Activated T-helper 2 cell treated with anti-CD3 and anti-CD28 coated beads, Interferon-gamma antibody, Interleukin-2, Interleukin-4, amounts not matched to agents 10 μg/mL and 5 μg/mL and 100 μg/mL, durations not matched to agents 14 hours and 24 hours and 36 hours (primary cell): ENCODE data around the gene ZCWPW1. TPM values are rescaled to one million over a fixed set of nuclear protein-coding genes. Genes with fewer than 3 reads are reported as not detected.
A peak's percentile ranks its signal among the peaks of the same experiment; 100 is the strongest.
"Not testable (repeated sequence)": the region's sequence is repeated elsewhere in the genome, so short reads cannot be mapped to it uniquely, and the experiment has no call there.

Experiments used
- DNase-seq: peaks from one replicate; pipeline ENCODE4 v3.0.0; 2021; ENCODE audit warnings: low spot score
- H3K27ac Mint-ChIP-seq: one replicate; pipeline ENCODE4 v1.8.0; 2021; ENCODE audit warnings: mixed read lengths
- H3K27me3 Mint-ChIP-seq: one replicate; pipeline ENCODE4 v1.8.0; 2021; ENCODE audit warnings: low read depth, mixed read lengths
- H3K36me3 Mint-ChIP-seq: one replicate; pipeline ENCODE4 v1.8.0; 2021; ENCODE audit warnings: low read depth, mixed read lengths
- H3K4me1 Mint-ChIP-seq: one replicate; pipeline ENCODE4 v1.8.0; 2021; ENCODE audit warnings: low read depth, mixed read lengths
- H3K4me3 Mint-ChIP-seq: one replicate; pipeline ENCODE4 v1.8.0; 2021; ENCODE audit warnings: low read depth, mild to moderate bottlenecking, moderate library complexity, mixed read lengths
- H3K9me3 Mint-ChIP-seq: one replicate; pipeline ENCODE4 v1.8.0; 2021; ENCODE audit warnings: mixed read lengths
- intact Hi-C: fragments of 100-400 bp; cut with micrococcal nuclease; formaldehyde crosslinking; loops from one replicate; pipeline ENCODE4 v1.15.1; 2023
- total RNA-seq: library from RNA; stranded (reverse); gene quantifications from 2 replicates; pipeline ENCODE4 v1.2.3, GENCODE V29; 2022

Gene ZCWPW1
- total RNA-seq, 1 donor from 2014 or later: 1.1 TPM

- DNase-seq: no peak
- H3K4me1 Mint-ChIP-seq: peaks cover 4% of the 10 kb centered on the region
- H3K9me3 Mint-ChIP-seq: no peaks in the 10 kb centered on the region
- no peaks in the 10 kb centered on the region for H3K27me3 Mint-ChIP-seq
- H3K4me3 Mint-ChIP-seq: no peak overlapping the region
- no peak overlapping the region for H3K27ac Mint-ChIP-seq
- intact Hi-C loops: no loop called here
- peaks cover 62% of the 10 kb centered on the region for H3K36me3 Mint-ChIP-seq
Observed at GRCh38 chr7:100357131-100357561, 71.4 kb downstream of the ZCWPW1 start.

GRCh38 chr7:100356416-100357068, 72.0 kb downstream of the ZCWPW1 start:
- no peaks in the 10 kb centered on the region for H3K9me3 Mint-ChIP-seq
- peaks cover 58% of the 10 kb centered on the region for H3K36me3 Mint-ChIP-seq
- no peak overlapping the region for H3K4me3 Mint-ChIP-seq
- H3K4me1 Mint-ChIP-seq: peaks cover 5% of the 10 kb centered on the region
- H3K27me3 Mint-ChIP-seq: no peaks in the 10 kb centered on the region
- DNase-seq: no peak
- intact Hi-C loops: no loop called here
- H3K27ac Mint-ChIP-seq: no peak overlapping the region

GRCh38 chr7:100353685-100354330, 74.7 kb downstream of the ZCWPW1 start:
- Mint-ChIP-seq H3K36me3 (peaks cover 60% of the 10 kb centered on the region), H3K27ac (peak overlapping the region; percentile 52), H3K4me3 (no peak overlapping the region), H3K4me1 (peaks cover 11% of the 10 kb centered on the region), H3K27me3 (no peaks in the 10 kb centered on the region), H3K9me3 (no peaks in the 10 kb centered on the region)
- intact Hi-C loops: no loop called here
- DNase-seq: no peak

GRCh38 chr7:100352984-100353684, 75.4 kb downstream of the ZCWPW1 start:
- no peak for DNase-seq
- no peaks in the 10 kb centered on the region for H3K9me3 Mint-ChIP-seq
- H3K27ac Mint-ChIP-seq: peak overlapping the region; percentile 52
- intact Hi-C loops: no loop called here
- H3K4me1 Mint-ChIP-seq: peaks cover 11% of the 10 kb centered on the region
- H3K36me3 Mint-ChIP-seq: peaks cover 62% of the 10 kb centered on the region
- H3K4me3 Mint-ChIP-seq: no peak overlapping the region
- no peaks in the 10 kb centered on the region for H3K27me3 Mint-ChIP-seq

GRCh38 chr7:100352230-100352781, 76.2 kb downstream of the ZCWPW1 start:
- DNase-seq, H3K4me3 Mint-ChIP-seq, H3K27ac Mint-ChIP-seq, H3K27me3 Mint-ChIP-seq, intact Hi-C loops, H3K9me3 Mint-ChIP-seq: not testable (repeated sequence)
- Mint-ChIP-seq H3K4me1 (peaks cover 11% of the 10 kb centered on the region), H3K36me3 (peaks cover 66% of the 10 kb centered on the region)

- no peak overlapping the region for H3K27ac Mint-ChIP-seq
Observed at GRCh38 chr7:100351657-100352058, 76.8 kb downstream of the ZCWPW1 start.

More at GRCh38 chr7:100351657-100352058, 76.8 kb downstream of the ZCWPW1 start:
- no peak for DNase-seq
- Mint-ChIP-seq H3K36me3 (peaks cover 70% of the 10 kb centered on the region), H3K4me1 (peaks cover 11% of the 10 kb centered on the region), H3K9me3 (no peaks in the 10 kb centered on the region), H3K27me3 (no peaks in the 10 kb centered on the region), H3K4me3 (no peak overlapping the region)
- intact Hi-C loops: no loop called here

Other genes with a start within 250 kb of the ZCWPW1 start
- gene PVRIG, start 208.8 kb downstream of the ZCWPW1 start, total RNA-seq: 18.7 and 21.7 TPM in 2 replicates
- not detected in 2 replicates for gene SPDYE3, start 121.0 kb downstream of the ZCWPW1 start, total RNA-seq
- 86.2 and 87.5 TPM in 2 replicates for gene PILRB, start 70.6 kb downstream of the ZCWPW1 start, total RNA-seq
- gene PILRA, start 55.2 kb downstream of the ZCWPW1 start, total RNA-seq: 12.3 TPM in 2 replicates
- 50.9 and 51.0 TPM in 2 replicates for gene MEPCE, start 1.1 kb upstream of the ZCWPW1 start, total RNA-seq
- 59.8 and 63.6 TPM in 2 replicates for gene PPP1R35, start 7.8 kb upstream of the ZCWPW1 start, total RNA-seq
- 3.2 and 4.5 TPM in 2 replicates for gene SPACDR, start 35.6 kb upstream of the ZCWPW1 start, total RNA-seq
- gene TSC22D4, start 50.5 kb upstream of the ZCWPW1 start, total RNA-seq: 103 and 106 TPM in 2 replicates
- gene NYAP1, start 55.2 kb upstream of the ZCWPW1 start, total RNA-seq: 0.27 and 0.34 TPM in 2 replicates
- 75.5 and 75.7 TPM in 2 replicates for gene AGFG2, start 110.5 kb upstream of the ZCWPW1 start, total RNA-seq
- gene SAP25, start 145.2 kb upstream of the ZCWPW1 start, total RNA-seq: 11.3 and 11.8 TPM in 2 replicates
- 105 and 106 TPM in 2 replicates for gene LRCH4, start 157.4 kb upstream of the ZCWPW1 start, total RNA-seq
- 0.37 and 0.91 TPM in 2 replicates for gene FBXO24, start 157.6 kb upstream of the ZCWPW1 start, total RNA-seq
- gene PCOLCE, start 173.7 kb upstream of the ZCWPW1 start, total RNA-seq: 8.6 and 10.3 TPM in 2 replicates
- gene MOSPD3, start 183.8 kb upstream of the ZCWPW1 start, total RNA-seq: 14.1 TPM in 2 replicates
- gene TFR2, start 212.8 kb upstream of the ZCWPW1 start, total RNA-seq: 16.7 and 19.7 TPM in 2 replicates
- not detected in 2 replicates for gene ACTL6B, start 227.7 kb upstream of the ZCWPW1 start, total RNA-seq
- gene GNB2, start 245.0 kb upstream of the ZCWPW1 start, total RNA-seq: 221 and 224 TPM in 2 replicates